Jurkat, Clone E6-1 (cell line): Measurements from ENCODE around the gene DUOXA1. TPM values are rescaled to one million over a fixed set of nuclear protein-coding genes. Genes with fewer than 3 reads are reported as not detected.
A peak's percentile ranks its signal among the peaks of the same experiment; 100 is the strongest.

Experiments used
- DNase-seq: peaks from one replicate; pipeline ENCODE4 v3.0.0-alpha.2; 2011; ENCODE audit warnings: low read depth, low spot score
- H3K4me3 ChIP-seq: 2 replicates; pipeline ENCODE4 v1.5.1; 2011; ENCODE audit warnings: mild to moderate bottlenecking, low read length, control low read depth, moderate library complexity
- polyA plus RNA-seq: library from polyadenylated mRNA; unstranded; fragments of >200 nt; gene quantifications from one replicate; pipeline ENCODE4 v1.2.1, GENCODE V29; 2012; ENCODE audit warnings: missing spikeins; ENCODE audit not compliant: insufficient read length, insufficient read depth

DUOXA1 gene, protein sequence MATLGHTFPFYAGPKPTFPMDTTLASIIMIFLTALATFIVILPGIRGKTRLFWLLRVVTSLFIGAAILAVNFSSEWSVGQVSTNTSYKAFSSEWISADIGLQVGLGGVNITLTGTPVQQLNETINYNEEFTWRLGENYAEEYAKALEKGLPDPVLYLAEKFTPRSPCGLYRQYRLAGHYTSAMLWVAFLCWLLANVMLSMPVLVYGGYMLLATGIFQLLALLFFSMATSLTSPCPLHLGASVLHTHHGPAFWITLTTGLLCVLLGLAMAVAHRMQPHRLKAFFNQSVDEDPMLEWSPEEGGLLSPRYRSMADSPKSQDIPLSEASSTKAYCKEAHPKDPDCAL
- polyA plus RNA-seq: not detected

GRCh38 chr15:45129651-45130129 is at the start of gene DUOXA1, which contains the start of gene DUOX1:
TSS of gene DUOXA1 (minus strand) at chr15:45129879. CDS start at chr15:45123014, 6,865 bp downstream.
TSS of gene DUOX1 (plus strand) at chr15:45129994. CDS start at chr15:45131967, 1,973 bp downstream.
- no peak within 1 kb of the TSS for H3K4me3 ChIP-seq
- no peak for DNase-seq

DNA sequence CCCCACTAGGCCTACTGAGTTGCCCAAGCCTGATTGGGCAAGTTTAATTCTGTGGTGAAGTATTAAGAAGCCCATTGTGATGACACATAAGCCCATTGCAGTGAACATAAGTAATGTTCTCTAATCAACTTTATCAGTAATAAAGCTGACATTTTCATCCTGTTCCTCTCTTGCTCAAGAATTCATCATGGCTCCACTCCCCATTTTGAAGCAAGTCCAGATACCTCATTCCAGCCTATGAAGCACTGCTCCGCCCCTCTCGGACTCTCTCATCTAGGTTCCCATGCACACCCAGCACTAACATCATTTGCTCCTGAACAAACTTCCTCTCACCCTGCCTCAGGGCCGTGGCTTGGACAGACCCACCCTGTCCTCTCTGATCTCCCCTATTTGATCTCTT is 47.6 kb upstream of the DUOXA1 start:
- DNase-seq: no peak
- no peak overlapping the region for H3K4me3 ChIP-seq

- no peak for DNase-seq
- no peak overlapping the region for H3K4me3 ChIP-seq
Observed at GRCh38 chr15:45174577-45174976, 44.9 kb upstream of the DUOXA1 start.

DNA sequence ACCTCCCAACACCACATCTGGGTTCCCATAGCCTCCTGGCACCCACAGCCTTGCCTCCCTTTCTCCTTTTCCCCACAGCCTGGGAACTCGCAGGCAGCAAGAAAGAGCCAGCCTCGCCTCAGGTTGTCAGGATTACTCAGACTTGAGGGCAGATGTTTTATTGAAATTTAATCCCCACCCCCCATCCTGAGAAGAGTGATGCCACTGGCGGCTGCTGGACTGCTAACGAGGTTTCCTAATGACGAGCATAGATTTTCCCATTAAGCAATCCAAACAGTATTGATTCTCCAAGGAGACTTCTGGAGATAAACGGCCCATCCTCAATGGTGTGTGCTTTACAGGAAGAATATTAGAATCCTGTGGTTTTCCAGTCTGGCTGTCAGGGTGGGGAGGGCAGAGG is 44.4 kb upstream of the DUOXA1 start:
- no peak overlapping the region for H3K4me3 ChIP-seq
- DNase-seq: no peak

- DNase-seq: no peak
- H3K4me3 ChIP-seq: no peak overlapping the region
Observed at GRCh38 chr15:45171912-45172311, 42.2 kb upstream of the DUOXA1 start.

DNA sequence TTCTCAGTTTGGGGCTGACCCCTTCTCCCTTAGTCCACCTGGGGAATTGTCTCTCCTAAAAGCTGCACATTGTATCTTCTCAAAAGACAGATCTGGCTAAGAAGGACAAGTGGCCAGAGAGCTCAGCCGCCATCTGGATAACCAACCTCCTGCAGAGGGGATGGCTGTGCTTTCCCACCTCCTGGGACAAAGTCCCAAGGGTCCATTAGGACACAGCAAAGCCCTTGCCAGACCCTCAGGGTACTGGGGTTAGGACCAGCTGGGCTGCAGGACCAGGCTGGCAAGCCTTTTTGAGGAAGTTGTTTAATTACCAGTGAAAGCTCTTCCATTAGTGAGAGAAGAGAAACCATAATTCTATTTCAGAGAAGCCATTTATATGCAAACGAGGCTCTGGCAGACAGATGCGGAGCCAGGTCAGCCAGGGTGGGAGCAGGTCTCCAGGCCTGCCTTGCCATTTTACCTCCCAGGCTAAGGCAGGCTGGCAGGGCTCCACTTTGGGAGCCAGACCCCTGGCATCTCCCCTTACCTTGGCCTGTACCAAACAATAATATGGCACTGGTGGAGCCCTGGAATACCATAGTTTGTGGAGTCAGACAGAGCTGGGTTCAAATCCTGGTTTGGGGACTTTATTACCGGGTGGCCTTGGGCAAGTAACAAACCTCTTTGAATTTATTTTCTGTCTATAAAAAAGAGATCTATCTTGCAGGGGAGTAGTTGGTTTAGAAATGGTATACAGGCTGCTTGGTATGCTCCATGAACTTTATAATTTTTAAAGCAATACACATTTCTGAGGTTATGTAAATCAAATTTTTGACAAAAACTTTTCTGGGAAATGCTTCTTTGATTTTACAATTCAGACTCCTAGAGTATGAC is 40.2 kb upstream of the DUOXA1 start:
- DNase-seq: no peak
- no peak overlapping the region for H3K4me3 ChIP-seq

DNA sequence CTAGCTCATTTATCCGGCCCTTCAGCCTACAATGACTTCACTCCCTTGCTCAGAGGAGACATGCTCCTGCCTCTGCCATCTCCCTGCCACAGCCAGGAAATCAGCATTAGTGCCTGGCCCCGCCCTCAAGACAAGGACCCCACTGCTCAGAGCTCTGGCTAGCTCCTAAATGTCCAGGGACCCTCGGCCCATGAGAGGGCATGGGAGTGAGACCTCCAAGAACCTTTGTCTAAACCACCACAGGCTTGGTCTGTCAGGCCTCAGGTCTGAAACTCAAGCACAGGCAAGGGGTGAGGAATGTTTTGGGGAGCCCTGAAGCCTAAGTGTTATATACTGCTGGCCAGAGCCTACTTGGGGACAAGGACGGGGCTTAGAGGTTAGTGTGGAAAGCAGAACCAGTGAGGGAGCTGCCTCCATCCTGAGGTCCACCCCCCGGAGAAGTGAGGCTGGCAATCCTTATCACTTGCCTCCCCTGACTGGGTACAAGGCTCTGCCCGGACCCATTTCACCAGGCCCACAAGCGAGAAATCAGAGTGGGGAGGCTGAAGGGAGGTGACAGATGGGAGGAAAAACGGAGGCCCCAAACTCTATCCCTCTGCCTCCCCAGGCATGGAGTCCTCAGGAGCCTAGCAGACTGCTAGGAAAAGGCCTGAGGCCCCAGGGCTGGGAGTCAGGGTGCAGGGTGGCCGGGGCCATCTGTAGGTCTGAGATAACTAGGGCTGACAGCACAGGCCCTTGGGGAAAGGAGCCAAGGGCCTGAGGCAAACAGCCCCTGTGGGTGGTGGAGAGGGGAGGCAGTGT is 39.3 kb upstream of the DUOXA1 start:
- DNase-seq: no peak
- no peak overlapping the region for H3K4me3 ChIP-seq

DNA sequence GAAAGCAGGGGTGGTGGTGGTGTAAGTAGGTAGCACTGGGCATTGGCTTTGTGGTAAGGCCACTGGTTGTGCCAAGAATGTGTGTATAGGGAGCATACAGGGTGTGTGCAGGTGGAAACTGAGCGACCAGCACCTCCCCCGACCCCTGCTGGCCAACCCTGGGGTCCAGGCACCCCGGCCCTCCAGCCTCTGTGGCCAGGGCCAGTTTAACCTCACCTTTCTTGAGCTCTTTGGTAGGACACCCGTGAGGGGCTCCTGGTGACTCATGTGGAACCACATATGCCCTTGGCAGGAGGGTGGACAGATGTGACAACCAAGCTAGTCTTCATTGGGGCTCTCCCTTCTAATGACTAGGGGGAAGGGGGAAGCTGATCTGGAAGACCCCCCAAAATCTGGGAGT is 38.6 kb upstream of the DUOXA1 start:
- no peak overlapping the region for H3K4me3 ChIP-seq
- no peak for DNase-seq

- peak overlapping the region; percentile 77 for H3K4me3 ChIP-seq
- DNase-seq: no peak
Observed at GRCh38 chr15:45167631-45168205, 38.0 kb upstream of the DUOXA1 start.

DNA sequence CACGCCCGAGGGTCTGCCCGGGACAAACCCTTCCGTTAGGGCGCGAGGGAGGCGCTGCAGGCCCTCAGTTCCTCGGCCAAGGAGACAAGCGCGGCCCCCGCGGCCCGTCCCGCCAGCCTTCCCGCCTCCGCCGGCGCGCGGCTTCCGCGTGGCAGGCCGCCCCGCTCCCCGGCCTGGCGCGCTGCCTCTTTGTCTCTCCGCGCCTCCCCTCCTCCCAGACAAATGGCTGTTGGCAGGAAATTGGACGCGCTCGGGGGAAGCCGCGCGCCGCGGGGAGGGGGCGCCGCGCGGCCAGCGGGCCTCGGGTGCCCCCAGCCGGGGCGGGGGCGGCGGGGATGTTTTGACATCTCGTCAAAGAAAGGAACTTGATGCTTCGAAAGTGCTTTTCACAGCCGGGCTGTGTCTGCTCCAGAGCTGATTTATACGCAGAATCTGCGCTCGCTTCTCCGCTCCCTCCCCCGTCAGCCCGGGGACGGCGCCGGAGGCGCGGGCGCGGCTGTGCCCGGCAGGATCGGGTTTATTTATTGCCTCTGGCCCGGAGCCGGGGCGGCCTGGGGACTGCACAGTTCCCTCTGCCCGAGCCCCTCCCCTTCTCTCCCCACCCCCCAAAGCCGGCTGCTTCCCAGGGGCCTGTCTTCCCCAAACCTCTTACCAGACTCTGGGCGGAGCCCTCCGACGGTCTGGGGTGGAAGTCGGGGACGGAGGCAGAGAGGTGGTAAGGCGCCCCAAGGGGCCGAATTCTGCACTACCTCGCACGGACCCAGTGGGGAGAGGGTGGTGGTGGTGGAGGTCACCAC is 37.4 kb upstream of the DUOXA1 start:
- peak overlapping the region; percentile 77 for H3K4me3 ChIP-seq
- DNase-seq: peak; percentile 83

DNA sequence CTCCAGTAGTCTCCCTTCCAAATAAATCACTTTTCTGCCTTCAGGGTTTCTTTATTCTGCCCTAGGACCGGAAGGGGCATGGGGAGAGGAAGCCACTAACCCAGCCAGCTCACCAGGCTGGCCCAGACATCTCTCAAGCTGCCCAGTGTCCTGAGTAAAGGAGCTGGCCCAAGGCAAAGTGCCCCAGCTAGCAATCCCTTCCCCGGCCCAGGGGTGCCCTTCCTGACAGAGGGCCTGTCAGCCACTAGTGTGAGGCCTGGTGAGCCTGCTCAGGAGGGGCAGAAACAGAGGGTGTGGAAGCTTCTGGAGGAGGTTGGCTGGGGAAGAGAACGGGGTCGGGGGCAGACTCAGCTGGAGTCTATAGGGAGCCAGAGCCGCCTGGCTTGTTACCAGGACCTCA is 35.9 kb upstream of the DUOXA1 start:
- no peak for DNase-seq
- peak overlapping the region; percentile 77 for H3K4me3 ChIP-seq

GRCh38 chr15:45164914-45165313 is 35.2 kb upstream of the DUOXA1 start:
- no peak for DNase-seq
- no peak overlapping the region for H3K4me3 ChIP-seq

DNA sequence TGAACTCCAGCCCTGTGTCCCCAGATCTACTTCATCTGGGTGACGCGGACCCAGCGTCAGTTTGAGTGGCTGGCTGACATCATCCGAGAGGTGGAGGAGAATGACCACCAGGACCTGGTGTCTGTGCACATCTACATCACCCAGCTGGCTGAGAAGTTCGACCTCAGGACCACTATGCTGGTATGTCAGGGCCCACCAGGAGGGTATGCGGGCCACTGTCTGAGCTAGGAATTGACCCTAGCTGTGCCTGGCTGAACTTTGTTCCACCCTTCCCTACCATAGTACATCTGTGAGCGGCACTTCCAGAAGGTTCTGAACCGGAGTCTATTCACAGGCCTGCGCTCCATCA is 33.8 kb upstream of the DUOXA1 start:
- no peak for DNase-seq
- no peak overlapping the region for H3K4me3 ChIP-seq

DNA sequence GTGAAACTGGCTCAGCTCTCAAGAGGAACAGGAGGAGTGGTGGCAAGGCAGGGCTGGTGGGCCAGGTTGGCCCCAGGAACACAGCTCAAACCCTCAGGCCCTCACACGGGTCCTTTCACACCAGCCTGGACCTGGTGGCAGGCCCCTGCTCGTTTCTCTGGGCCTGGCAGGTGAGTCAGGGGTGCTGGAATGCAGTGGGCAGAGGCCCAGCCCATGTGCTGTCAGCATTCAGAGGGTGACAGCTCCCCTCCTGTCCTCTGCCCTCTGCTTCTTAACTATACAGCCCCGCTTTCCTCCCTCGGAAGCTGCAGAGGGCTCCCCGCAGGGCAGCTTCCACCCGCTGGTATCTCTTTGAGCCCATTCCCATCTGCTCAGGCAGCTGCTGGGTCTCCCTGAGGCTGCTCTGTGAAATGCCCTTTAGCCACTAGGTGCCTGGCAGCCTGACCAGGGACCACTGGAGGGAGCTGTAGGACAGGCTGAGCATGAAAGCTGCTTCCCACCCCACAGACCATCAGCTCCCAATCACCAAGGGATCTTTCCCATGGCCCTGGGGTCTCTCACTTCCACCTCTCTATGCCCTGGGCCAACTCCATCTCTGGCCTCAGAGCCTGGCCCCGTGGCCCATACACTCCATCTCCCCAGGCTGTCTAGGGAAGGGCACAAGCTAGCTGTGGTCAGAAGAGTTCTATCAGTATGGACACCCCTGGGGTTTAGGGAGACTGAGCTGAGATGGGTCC is 33.3 kb upstream of the DUOXA1 start:
- peak; percentile 45 for DNase-seq
- H3K4me3 ChIP-seq: no peak overlapping the region

GRCh38 chr15:45161666-45162065 is 32.0 kb upstream of the DUOXA1 start:
- DNase-seq: no peak
- H3K4me3 ChIP-seq: no peak overlapping the region

GRCh38 chr15:45157974-45158373 is 28.3 kb upstream of the DUOXA1 start:
- DNase-seq: peak; percentile 62
- no peak overlapping the region for H3K4me3 ChIP-seq

GRCh38 chr15:45156744-45157455 is 27.2 kb upstream of the DUOXA1 start:
- DNase-seq: no peak
- no peak overlapping the region for H3K4me3 ChIP-seq
